HG03575 (cell line): Measurements from ENCODE around the gene CCDC78.
"Not testable (repeated sequence)": the region's sequence is repeated elsewhere in the genome, so short reads cannot be mapped to it uniquely, and the experiment has no call there.

Source experiments
- ATAC-seq: cut with Tn5 transposase; IDR thresholded peaks from one replicate; pipeline ENCODE4 v1.9.1; 2021; ENCODE audit not compliant: unreplicated experiment, insufficient number of reproducible peaks, low FRiP score; ENCODE audit errors: extremely low read depth

CCDC78 gene

DNA sequence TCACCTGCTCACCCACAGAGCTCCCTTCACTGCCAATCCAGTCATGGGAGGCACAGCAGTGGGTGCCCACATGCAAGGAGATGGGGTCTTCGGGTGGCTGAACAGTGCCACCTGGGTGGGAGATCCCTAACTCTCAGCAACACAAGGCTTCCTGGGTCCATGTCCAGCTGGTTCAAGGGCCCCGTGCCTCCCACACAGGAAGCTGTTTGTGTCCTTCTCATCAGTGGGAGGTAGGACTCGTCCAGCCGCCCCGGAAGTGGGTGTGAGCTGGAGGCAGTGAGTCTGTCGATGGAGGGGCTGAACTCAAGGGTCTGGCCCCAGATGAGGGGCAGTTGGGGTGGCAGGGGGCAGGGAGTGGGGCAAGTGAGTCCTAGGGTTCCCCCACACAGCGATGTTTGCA lies 22.2 kb downstream of the CCDC78 start:
- no peak for ATAC-seq

DNA sequence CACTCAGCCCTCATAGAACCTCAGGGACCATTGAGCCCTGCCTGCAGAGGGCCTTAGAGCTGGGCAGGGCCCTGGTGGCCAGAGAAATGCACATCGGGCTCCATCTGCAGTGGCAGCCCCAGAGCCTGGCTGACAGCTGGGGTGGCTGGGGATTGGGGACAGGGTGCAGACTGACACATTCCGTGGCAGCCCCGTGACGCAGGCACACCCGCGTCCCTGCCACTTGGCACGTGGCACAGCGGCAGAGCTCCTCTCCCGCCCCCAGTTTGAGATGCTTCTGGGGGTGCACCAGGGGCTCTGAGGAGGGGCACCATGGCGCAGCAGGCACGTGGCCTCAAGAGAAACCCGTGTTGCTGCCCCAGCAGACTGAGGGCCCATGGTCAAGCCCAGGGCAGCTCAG lies 22.8 kb downstream of the CCDC78 start:
- no peak for ATAC-seq

GRCh38 chr16:702341-702740 lies 23.9 kb downstream of the CCDC78 start:
- ATAC-seq = no peak

DNA sequence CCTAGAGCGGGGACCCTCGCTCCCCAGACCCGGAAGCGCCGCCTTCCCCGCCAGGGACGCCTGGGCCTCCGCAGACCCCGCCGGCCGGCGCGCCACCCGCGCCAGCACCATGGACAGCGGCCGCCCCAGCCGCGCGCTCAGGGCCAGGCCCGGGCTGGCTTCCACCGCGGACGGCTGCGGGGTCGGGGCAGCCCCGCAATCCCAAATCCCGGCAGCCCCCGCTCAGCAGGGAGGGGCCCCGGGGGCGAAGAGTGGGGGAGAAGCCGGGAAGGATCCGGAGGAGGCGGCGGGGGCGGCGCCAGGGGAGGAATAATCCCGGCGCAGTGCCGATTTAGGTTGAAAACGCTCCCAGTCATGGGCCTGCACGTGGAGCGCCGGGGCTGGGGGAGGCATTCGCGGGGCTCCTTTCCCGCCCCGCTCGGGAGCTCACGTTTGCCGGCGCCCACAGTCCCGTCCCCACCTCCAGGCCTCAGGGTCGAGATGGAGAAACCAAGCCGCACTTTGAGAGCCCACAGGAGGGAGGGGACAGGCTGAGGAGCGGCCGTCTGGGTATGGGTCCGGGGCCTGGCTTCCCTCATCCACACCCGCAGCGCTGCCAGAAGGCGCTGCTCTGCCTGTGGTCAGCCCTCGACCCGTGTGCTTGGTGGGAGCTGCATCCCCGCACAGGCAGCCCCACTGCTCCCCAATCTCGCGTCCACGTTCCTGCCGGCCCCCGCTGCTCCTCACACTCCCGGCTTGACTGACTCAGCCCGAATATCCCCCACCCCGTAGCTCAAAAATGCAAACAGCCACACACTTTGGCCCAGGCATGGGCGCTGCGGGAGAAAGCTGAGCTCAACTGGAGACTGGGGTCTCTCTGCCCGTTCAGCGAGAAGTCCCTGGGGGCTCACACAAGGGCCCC lies 25.3 kb downstream of the CCDC78 start:
- ATAC-seq = no peak

GRCh38 chr16:698911-699671 lies 27.2 kb downstream of the CCDC78 start:
- ATAC-seq = no peak

DNA sequence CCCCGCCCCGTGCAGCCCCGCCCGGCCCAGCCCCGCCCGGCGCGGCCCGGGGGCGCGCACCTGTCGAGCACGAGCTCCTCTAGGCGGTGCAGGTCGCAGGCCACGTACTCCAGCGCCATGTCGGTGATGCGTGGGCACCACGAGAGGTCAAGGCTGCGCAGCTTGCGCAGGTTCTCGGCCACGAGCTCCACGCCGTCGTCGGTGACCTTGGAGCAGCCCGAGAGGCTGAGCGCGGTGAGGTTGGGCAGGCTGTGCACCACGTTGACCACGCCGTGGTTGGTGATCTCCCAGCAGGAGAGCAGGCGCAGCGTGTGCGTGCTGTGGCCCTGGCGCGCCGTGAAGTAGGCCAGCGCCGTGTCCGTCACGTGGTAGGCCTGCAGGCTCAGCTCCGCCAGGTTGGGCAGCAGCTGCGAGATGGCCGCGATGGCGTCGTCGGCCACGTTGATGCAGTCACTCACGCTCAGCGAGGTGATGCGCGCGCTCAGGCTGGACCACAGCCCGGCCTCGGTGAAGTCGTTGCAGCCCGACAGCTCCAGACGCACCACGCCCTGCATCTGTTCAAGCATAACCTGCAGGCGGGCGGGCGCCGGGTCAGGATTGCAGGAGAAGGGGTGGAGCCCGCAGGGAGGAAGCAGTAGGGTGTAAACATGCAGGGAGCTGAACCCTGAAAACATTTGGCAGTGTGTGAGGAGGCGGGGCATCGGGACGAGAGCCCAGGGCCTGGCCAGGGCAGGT lies 30.7 kb downstream of the CCDC78 start:
- no peak for ATAC-seq

DNA sequence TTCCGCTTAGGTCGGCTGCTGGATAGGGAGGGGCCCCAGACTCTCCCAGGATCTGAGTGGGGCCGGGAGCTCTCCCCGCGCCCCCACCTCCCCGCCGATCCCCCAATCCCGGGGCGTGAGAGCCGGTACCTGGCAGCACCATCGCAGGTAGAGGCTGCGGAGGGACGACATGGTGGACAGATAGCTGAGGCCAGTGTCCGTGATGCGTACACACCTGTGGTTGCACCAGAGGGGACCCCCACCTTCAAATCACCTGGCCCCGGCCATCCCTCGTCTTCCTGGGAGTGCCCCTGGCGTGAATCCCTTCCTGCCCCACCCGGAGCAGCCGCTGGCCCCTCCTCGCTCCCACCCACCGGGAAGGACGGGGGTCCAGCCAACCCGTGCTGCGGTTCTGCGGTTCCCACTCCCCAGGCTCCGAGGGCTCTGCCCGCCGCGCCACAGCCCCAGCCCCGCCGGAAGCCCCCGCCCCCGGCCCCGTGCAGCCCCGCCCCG lies 31.3 kb downstream of the CCDC78 start:
- ATAC-seq = no peak

GRCh38 chr16:694187-694862 lies 31.9 kb downstream of the CCDC78 start:
- no peak for ATAC-seq

GRCh38 chr16:693766-694165 lies 32.5 kb downstream of the CCDC78 start:
- no peak for ATAC-seq

- ATAC-seq = no peak
These were observed 32.9 kb downstream of the CCDC78 start for GRCh38 chr16:693364-693763.

GRCh38 chr16:692356-693108 lies 33.7 kb downstream of the CCDC78 start:
- ATAC-seq = no peak

GRCh38 chr16:691242-691641 lies 35.0 kb downstream of the CCDC78 start:
- ATAC-seq = not testable (repeated sequence)

- ATAC-seq = no peak
These were observed 36.9 kb downstream of the CCDC78 start for GRCh38 chr16:689175-689897.

GRCh38 chr16:687499-687898 lies 38.7 kb downstream of the CCDC78 start:
- ATAC-seq = no peak

GRCh38 chr16:686459-687260 lies 39.6 kb downstream of the CCDC78 start:
- no peak for ATAC-seq

DNA sequence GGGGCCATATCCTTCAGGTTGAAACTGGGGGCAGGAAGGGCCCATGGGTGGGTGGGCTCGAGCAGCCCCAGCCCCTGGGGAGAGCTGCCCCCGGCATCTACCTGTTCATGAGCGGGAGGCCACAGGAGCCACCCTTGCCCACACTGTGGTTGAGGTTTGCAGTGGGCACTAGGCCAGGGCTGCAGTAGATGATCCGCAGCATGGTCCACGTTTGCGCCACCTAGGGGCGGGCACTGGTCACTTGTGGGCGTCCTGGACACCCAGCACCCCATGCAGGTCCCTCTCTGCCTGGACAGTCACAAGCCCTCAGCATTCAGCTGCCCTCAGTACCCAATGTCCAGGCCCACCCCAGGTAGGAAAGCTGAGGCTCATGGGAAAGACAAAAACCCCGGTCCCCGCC lies 40.3 kb downstream of the CCDC78 start:
- no peak for ATAC-seq
